ENCODE data around the gene RARA.

DNA sequence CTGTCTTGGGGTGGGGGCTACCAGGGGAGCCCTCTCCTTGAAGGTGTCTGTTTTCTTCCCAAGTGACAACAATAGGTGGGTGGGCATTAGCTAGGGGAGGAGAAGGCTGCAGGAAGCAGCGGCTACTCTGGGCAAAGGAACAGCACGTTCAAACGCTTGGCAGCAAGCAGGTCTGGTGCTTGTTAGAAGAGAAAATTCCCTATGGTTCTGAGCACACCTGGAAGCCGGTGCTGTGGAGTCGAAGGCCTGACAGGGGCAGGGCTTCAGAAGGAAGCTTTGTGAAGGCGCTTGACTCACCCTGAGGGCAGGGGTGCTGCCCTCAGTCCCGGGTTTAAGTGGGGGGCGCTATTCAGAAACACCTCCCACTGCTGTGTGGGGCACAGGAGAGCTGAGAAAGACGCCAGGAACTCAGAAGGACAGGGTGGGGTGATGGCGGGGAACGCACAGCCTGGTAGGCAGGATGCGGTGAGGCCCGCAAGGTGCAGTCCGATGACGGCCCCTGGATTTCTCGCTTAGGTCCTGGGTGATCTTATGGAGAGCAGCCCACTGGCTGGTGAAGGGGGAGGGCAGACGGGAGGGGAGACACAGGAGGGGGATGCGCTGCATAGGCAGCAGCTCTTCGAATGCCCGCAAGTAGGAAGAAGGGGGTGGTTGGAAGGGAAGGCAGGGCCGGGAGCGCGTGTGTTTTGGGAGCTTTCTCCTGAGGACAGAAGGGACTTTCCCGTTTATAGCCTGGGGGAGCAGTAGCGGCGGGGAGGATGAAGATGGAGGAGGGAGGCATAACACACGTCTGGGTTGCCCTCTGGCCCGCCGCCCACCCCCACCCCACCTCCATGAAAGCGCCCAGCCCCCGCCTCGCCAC, 52.3 kb downstream of the RARA start:
- TF ChIP-seq, protein P1, sequence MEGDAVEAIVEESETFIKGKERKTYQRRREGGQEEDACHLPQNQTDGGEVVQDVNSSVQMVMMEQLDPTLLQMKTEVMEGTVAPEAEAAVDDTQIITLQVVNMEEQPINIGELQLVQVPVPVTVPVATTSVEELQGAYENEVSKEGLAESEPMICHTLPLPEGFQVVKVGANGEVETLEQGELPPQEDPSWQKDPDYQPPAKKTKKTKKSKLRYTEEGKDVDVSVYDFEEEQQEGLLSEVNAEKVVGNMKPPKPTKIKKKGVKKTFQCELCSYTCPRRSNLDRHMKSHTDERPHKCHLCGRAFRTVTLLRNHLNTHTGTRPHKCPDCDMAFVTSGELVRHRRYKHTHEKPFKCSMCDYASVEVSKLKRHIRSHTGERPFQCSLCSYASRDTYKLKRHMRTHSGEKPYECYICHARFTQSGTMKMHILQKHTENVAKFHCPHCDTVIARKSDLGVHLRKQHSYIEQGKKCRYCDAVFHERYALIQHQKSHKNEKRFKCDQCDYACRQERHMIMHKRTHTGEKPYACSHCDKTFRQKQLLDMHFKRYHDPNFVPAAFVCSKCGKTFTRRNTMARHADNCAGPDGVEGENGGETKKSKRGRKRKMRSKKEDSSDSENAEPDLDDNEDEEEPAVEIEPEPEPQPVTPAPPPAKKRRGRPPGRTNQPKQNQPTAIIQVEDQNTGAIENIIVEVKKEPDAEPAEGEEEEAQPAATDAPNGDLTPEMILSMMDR (IDR thresholded peaks at IDR 0.05; ENCODE audit: borderline replicate concordance, extremely low read depth, low read length, poor library complexity, severe bottlenecking), result no peak
- no peak for TF ChIP-seq EZH2 (IDR thresholded peaks at IDR 0.05; ENCODE audit: borderline replicate concordance, low read depth, low read length, severe bottlenecking)
